H1 (cell line): ENCODE data around the gene PUSL1. TPM values are rescaled to one million over a fixed set of nuclear protein-coding genes. Genes with fewer than 3 reads are reported as not detected.

Experiments
- CTCF ChIA-PET: fragments of 300-600 bp; sonication (Branson Sonifier 250); formaldehyde crosslinking; loops from one replicate; lab custom pipeline; 2021; ENCODE audit not compliant: partially characterized antibody; lab: Charles Lee
- POLR2A ChIA-PET: fragments of 300-600 bp; sonication (Branson Sonifier 250); formaldehyde crosslinking; loops from one replicate; lab custom pipeline; 2021; ENCODE audit warnings: inconsistent platforms; ENCODE audit not compliant: partially characterized antibody; lab: Charles Lee
- DNase-seq, 2 experiments: peaks; one replicate each; pipeline versions ENCODE4 v3.0.0 to v3.0.0-alpha.2; 2010 to 2022; ENCODE audit warnings: low spot score in 2 of 2, low read depth in 1 of 2, mixed read lengths in 1 of 2
- FAIRE-seq: peaks from 2 replicates; lab custom pipeline; 2011; peaks lifted over from hg19 to GRCh38; lab: Jason Lieb, UNC
- H2AFZ ChIP-seq: 2 replicates; pipeline ENCODE4 v1.8.1; 2012; ENCODE audit warnings: low read length, inconsistent platforms
- H2AK5ac ChIP-seq: 2 replicates; pipeline ENCODE4 v1.6.1; 2013; ENCODE audit warnings: low read depth, low read length
- H2BK120ac ChIP-seq: replicated peaks from 2 replicates; pipeline ENCODE3; 2013; ENCODE audit warnings: low read depth, low read length, inconsistent platforms
- H2BK12ac ChIP-seq: 2 replicates; pipeline ENCODE4 v1.6.1; 2013; ENCODE audit warnings: low read depth, low read length
- H2BK15ac ChIP-seq: 2 replicates; pipeline ENCODE4 v1.6.1; 2013; ENCODE audit warnings: low read length
- H2BK20ac ChIP-seq: 2 replicates; pipeline ENCODE4 v1.6.1; 2013; ENCODE audit warnings: low read length
- H2BK5ac ChIP-seq: 2 replicates; pipeline ENCODE4 v1.6.1; 2013; ENCODE audit warnings: low read depth, low read length
- H3K14ac ChIP-seq: 2 replicates; pipeline ENCODE4 v1.6.1; 2013; ENCODE audit warnings: inconsistent platforms; ENCODE audit not compliant: insufficient read length
- H3K18ac ChIP-seq: 2 replicates; pipeline ENCODE4 v1.6.1; 2013; ENCODE audit warnings: low read length; ENCODE audit errors: extremely low read depth
- H3K23ac ChIP-seq: 2 replicates; pipeline ENCODE4 v1.6.1; 2013; ENCODE audit warnings: inconsistent platforms; ENCODE audit not compliant: insufficient read length
- H3K23me2 ChIP-seq: 2 replicates; pipeline ENCODE4 v1.6.1; 2013; ENCODE audit warnings: low read depth, low read length
- H3K27ac ChIP-seq: 2 replicates; pipeline ENCODE4 v1.6.1; 2011; ENCODE audit warnings: low read depth, low read length, inconsistent platforms
- H3K27me3 ChIP-seq, 4 experiments: replicated peaks in 1 of 4; 1 replicate in 1 of 4; 2 replicates in 3 of 4; pipeline versions ENCODE4 v1.6.1 to v1.8.1; 2011 to 2013; ENCODE audit warnings: low read length in 3 of 4, mild to moderate bottlenecking in 3 of 4, inconsistent platforms in 2 of 4, mixed read lengths in 2 of 4, moderate library complexity in 1 of 4; ENCODE audit not compliant: control insufficient read depth in 3 of 4, insufficient read depth in 3 of 4; ENCODE audit errors: extremely low read depth in 1 of 4
- H3K36me3 ChIP-seq, 4 experiments: 2 replicates each; pipeline versions ENCODE4 v1.6.1 to v1.8.1; 2011 to 2013; ENCODE audit warnings: mild to moderate bottlenecking in 4 of 4, low read length in 3 of 4, moderate library complexity in 2 of 4, control low read depth in 1 of 4, inconsistent platforms in 1 of 4; ENCODE audit not compliant: insufficient read depth in 4 of 4, control insufficient read depth in 2 of 4
- H3K4ac ChIP-seq: replicated peaks from 2 replicates; pipeline ENCODE3; 2013; ENCODE audit warnings: low read length, low read depth, mixed read lengths, inconsistent platforms; ENCODE audit not compliant: insufficient read length
- H3K4me1 ChIP-seq, 4 experiments: replicated peaks in 1 of 4; 1 replicate in 1 of 4; 2 replicates in 3 of 4; pipeline versions ENCODE4 v1.6.1 to v1.8.1; 2011 to 2013; ENCODE audit warnings: low read length in 3 of 4, inconsistent platforms in 2 of 4, mixed read lengths in 1 of 4; ENCODE audit not compliant: insufficient read depth in 4 of 4, control insufficient read depth in 3 of 4
- H3K4me2 ChIP-seq, 2 experiments: 2 replicates each; pipeline versions ENCODE4 v1.6.1 to v1.8.1; 2011 to 2013; ENCODE audit warnings: low read depth in 2 of 2, low read length in 2 of 2, control low read depth in 1 of 2, inconsistent platforms in 1 of 2, mild to moderate bottlenecking in 1 of 2; ENCODE audit not compliant: insufficient read depth in 1 of 2
- H3K4me3 ChIP-seq, 4 experiments: fragments of 200-600, 300-600 bp in 1 of 4; sonication (generic), shearing (Covaris generic), sonication (Bioruptor Twin) in 1 of 4; 2 replicates each; pipeline versions ENCODE4 v1.5.1 to v1.8.1; 2011 to 2016; ENCODE audit warnings: low read length in 4 of 4, low read depth in 3 of 4, control low read depth in 2 of 4, inconsistent platforms in 2 of 4, mild to moderate bottlenecking in 2 of 4, mixed read lengths in 1 of 4, moderate library complexity in 1 of 4; ENCODE audit not compliant: insufficient read depth in 2 of 4; ENCODE audit errors: extremely low read depth in 1 of 4
- H3K56ac ChIP-seq: replicated peaks from 2 replicates; pipeline ENCODE3; 2013; ENCODE audit warnings: low read depth, mild to moderate bottlenecking, mixed read lengths, low read length, inconsistent platforms; ENCODE audit not compliant: insufficient read length
- H3K79me1 ChIP-seq: 2 replicates; pipeline ENCODE4 v1.6.1; 2013; ENCODE audit warnings: low read depth, low read length, control low read depth
- H3K79me2 ChIP-seq, 2 experiments: 2 replicates each; pipeline versions ENCODE4 v1.6.1 to v1.8.1; 2012 to 2013; ENCODE audit warnings: low read length in 2 of 2, mild to moderate bottlenecking in 2 of 2, inconsistent platforms in 1 of 2; ENCODE audit not compliant: insufficient read depth in 2 of 2, control insufficient read depth in 1 of 2
- H3K9ac ChIP-seq, 4 experiments: replicated peaks in 1 of 4; 1 replicate in 1 of 4; 2 replicates in 3 of 4; pipeline versions ENCODE4 v1.6.1 to v1.8.1; 2011 to 2013; ENCODE audit warnings: low read depth in 3 of 4, low read length in 3 of 4, control low read depth in 2 of 4, mild to moderate bottlenecking in 2 of 4, moderate library complexity in 2 of 4, inconsistent platforms in 1 of 4; ENCODE audit errors: extremely low read depth in 1 of 4
- H3K9me3 ChIP-seq, 2 experiments: 2 replicates each; pipeline versions ENCODE4 v1.6.1 to v1.8.1; 2012 to 2013; ENCODE audit warnings: mild to moderate bottlenecking in 2 of 2, moderate library complexity in 2 of 2, control low read depth in 1 of 2, inconsistent platforms in 1 of 2, low read depth in 1 of 2, low read length in 1 of 2, mixed read lengths in 1 of 2; ENCODE audit not compliant: insufficient read depth in 2 of 2
- H4K20me1 ChIP-seq, 2 experiments: replicated peaks in 1 of 2; 2 replicates each; pipeline versions ENCODE3 to v1.8.1; 2011 to 2013; ENCODE audit warnings: inconsistent platforms in 2 of 2, low read length in 2 of 2, mild to moderate bottlenecking in 1 of 2; ENCODE audit not compliant: insufficient read depth in 2 of 2, control insufficient read depth in 1 of 2
- H4K5ac ChIP-seq: 2 replicates; pipeline ENCODE4 v1.6.1; 2013; ENCODE audit warnings: low read length, low read depth, mixed read lengths, inconsistent platforms; ENCODE audit not compliant: insufficient read length
- H4K8ac ChIP-seq: 2 replicates; pipeline ENCODE4 v1.8.0; 2013; ENCODE audit warnings: mild to moderate bottlenecking, moderate library complexity, low read length, inconsistent platforms; ENCODE audit not compliant: insufficient read depth; ENCODE audit errors: extremely low read depth
- H4K91ac ChIP-seq: replicated peaks from 2 replicates; pipeline ENCODE3; 2013; ENCODE audit warnings: low read length, mixed read lengths, inconsistent platforms; ENCODE audit not compliant: insufficient read length
- BRCA1 ChIP-seq: IDR thresholded peaks from 2 replicates; pipeline ENCODE4 v1.6.1; 2012; ENCODE audit warnings: low read depth, low read length, improper control_type of control experiment
- CHD1 ChIP-seq: IDR thresholded peaks from 2 replicates; pipeline ENCODE4 v1.6.1; 2012; ENCODE audit warnings: low read depth, low read length, improper control_type of control experiment
- CREB1 ChIP-seq: IDR thresholded peaks from 2 replicates; pipeline ENCODE4 v1.6.1; 2012; ENCODE audit warnings: inconsistent platforms
- GTF2F1 ChIP-seq: IDR thresholded peaks from 2 replicates; pipeline ENCODE4 v1.6.1; 2012; ENCODE audit warnings: low read depth, low read length, improper control_type of control experiment, borderline replicate concordance
- JUN ChIP-seq: IDR thresholded peaks from 2 replicates; pipeline ENCODE4 v1.6.1; 2011; ENCODE audit warnings: low read depth, mild to moderate bottlenecking, improper control_type of control experiment, low read length
- NANOG ChIP-seq: IDR thresholded peaks from 2 replicates; pipeline ENCODE4 v1.6.1; 2011; ENCODE audit warnings: low read length, low read depth, mild to moderate bottlenecking, inconsistent platforms; ENCODE audit not compliant: insufficient read depth, poor library complexity, severe bottlenecking
- POLR2A ChIP-seq, 2 experiments: IDR thresholded peaks; 1 replicate in 1 of 2; 2 replicates in 1 of 2; pipeline ENCODE4 v1.6.1; 2011; ENCODE audit warnings: low read depth in 2 of 2, low read length in 2 of 2, mild to moderate bottlenecking in 2 of 2; ENCODE audit errors: control extremely low read depth in 1 of 2
- RBBP5 ChIP-seq: IDR thresholded peaks from 2 replicates; pipeline ENCODE4 v1.7.1; 2012; ENCODE audit warnings: low read depth, mild to moderate bottlenecking, inconsistent platforms, low read length, moderate library complexity, borderline replicate concordance
- RXRA ChIP-seq: IDR thresholded peaks from 2 replicates; pipeline ENCODE4 v1.6.1; 2011; ENCODE audit warnings: low read depth, mild to moderate bottlenecking, low read length, moderate library complexity; ENCODE audit not compliant: insufficient read depth
- SIRT6 ChIP-seq: IDR thresholded peaks from one replicate; pipeline ENCODE4 v1.7.1; 2012; ENCODE audit warnings: low read length, inconsistent platforms
- SRF ChIP-seq: IDR thresholded peaks from 2 replicates; pipeline ENCODE4 v1.6.1; 2011; ENCODE audit warnings: mild to moderate bottlenecking, low read depth, low read length, moderate library complexity
- TCF12 ChIP-seq: IDR thresholded peaks from 2 replicates; pipeline ENCODE4 v1.6.1; 2011; ENCODE audit warnings: low read depth, mild to moderate bottlenecking, low read length
- WGBS, 2 experiments: shearing (Covaris generic) in 1 of 2; methylation state at CpG; one replicate each; pipeline versions ENCODE4 v1.1.6 to v1.1.7; 2013 to 2015; ENCODE audit warnings: low lambda C conversion rate in 2 of 2, mixed read lengths in 2 of 2, inconsistent platforms in 1 of 2, low coverage in 1 of 2, missing lambda C conversion rate in 1 of 2; ENCODE audit not compliant: insufficient replicate concordance in 2 of 2, insufficient coverage in 1 of 2, insufficient read length in 1 of 2; ENCODE audit errors: extremely low coverage in 1 of 2, missing lambda C conversion rate in 1 of 2; 5-methylcytosine and 5-hydroxymethylcytosine counted together
- polyA plus RNA-seq, 7 experiments: library from polyadenylated mRNA; depleted of rRNA in 3 of 7; stranded (reverse) in 5 of 7; unstranded in 2 of 7; fragments of >200 nt in 5 of 7; fragments of 200-250 nt in 2 of 7; gene quantifications; 1 replicate in 5 of 7; 2 replicates in 1 of 7; 4 replicates in 1 of 7; pipeline versions ENCODE4 v1.2.1 to v1.2.3, GENCODE V29; 2011 to 2013; ENCODE audit warnings: missing spikeins in 2 of 7, mixed read lengths in 2 of 7
- total RNA-seq: library from RNA; stranded (reverse); fragmentation: NEBNext Ultra II Directional; extraction: Animal tissue kit (Norgen Biotek cat#: 25700); gene quantifications from 2 replicates; pipeline ENCODE4 v1.2.1, GENCODE V29; 2021
- TF ChIP-seq, protein P1 (sequence below): IDR thresholded peaks from 2 replicates; pipeline ENCODE4 v1.6.1; 2011; ENCODE audit warnings: low read depth, mild to moderate bottlenecking, low read length; ENCODE audit not compliant: insufficient read depth

PUSL1 gene
- total and polyA plus RNA-seq, 2 of the 8 experiments (the other 6 are each of a cell fraction or from before 2014, with no cell fraction given), result 38.8 to 87.4 TPM

DNA sequence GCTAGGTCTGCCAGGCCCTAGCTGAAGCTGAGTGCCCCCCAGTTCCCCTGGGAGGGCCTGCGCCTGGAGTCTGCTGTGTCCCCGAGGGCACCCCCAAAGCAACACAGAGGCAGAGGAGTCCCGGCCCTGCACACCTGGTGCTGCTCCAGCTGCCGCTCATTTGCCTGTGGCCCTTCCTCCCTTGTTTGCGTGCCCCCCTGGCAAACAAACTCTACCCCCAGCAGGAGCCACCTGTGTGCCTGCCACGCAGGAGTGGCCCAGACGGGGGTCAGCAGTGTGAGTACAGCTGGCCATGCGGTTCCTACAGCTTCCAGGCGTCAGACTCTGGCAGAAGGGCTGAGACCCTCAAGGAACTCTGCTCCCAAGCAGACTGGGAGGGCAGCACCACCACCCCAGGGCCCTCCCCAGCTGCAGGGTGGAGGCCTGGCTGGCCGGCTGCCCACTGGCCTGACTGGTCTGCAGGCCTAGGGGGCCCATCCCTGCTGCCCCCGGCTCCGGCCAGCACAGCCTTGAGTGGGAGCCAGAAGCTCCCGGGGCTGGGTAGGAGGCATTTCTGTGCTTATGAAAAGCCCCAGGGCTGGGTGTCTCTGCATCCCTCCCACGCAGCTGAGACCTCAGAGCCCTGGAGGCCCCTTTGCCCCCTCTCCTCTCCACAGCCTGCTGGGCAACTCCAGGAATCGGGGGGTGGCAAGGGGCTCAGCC is 22.1 kb downstream of the PUSL1 start:
- H3K36me3 ChIP-seq, result peaks cover 0 to 3% (median 0%) of the 10 kb centered on the region in 4 experiments; a peak in 1 of 8 replicates
- H3K27me3 ChIP-seq, result no peaks in the 10 kb centered on the region; a peak in 1 of 7 replicates
- H3K27ac ChIP-seq, result no peak overlapping the region
- 0 out of 2 replicates have a peak overlapping the region, but pooled peaks have one; percentile 60 for H2BK12ac ChIP-seq
- ChIA-PET POLR2A (interaction anchor here (0.6 to 9.0 kb wide), 5 partner anchors 9 to 35 kb away, joined by 3 to 134 read pairs (median 6); no protein-coding TSS in a partner anchor), CTCF (no interaction called here)
- H3K9ac ChIP-seq, result no peak overlapping the region
- no peak overlapping the region for H3K4me2 ChIP-seq
- no peak overlapping the region for H2BK20ac ChIP-seq
- no peak overlapping the region for H2AK5ac ChIP-seq
- peak overlapping the region; percentile 26; the same call in 1 of the 2 replicates for H2BK5ac ChIP-seq
- H3K23ac ChIP-seq, result no peak overlapping the region
- 0 out of 2 replicates have a peak overlapping the region, but pooled peaks have one; percentile 11 for H2BK15ac ChIP-seq
- no peak overlapping the region for H2BK120ac ChIP-seq
- H2AFZ ChIP-seq, result no peak overlapping the region
- no peak overlapping the region for H3K4ac ChIP-seq
- no peak overlapping the region for H3K18ac ChIP-seq
- H3K9me3 ChIP-seq, result peaks cover 0 to 6% of the 10 kb centered on the region in 2 experiments; a peak in 2 of 4 replicates
- H4K91ac ChIP-seq, result no peak overlapping the region
- no peak for TF ChIP-seq TCF12
- TF ChIP-seq BRCA1, result no peak
- no peak for TF ChIP-seq NANOG
- TF ChIP-seq RBBP5, result no peak
- TF ChIP-seq, protein P1, sequence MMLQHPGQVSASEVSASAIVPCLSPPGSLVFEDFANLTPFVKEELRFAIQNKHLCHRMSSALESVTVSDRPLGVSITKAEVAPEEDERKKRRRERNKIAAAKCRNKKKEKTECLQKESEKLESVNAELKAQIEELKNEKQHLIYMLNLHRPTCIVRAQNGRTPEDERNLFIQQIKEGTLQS, result no peak
- TF ChIP-seq SIRT6, result no peak
- no peak for TF ChIP-seq SRF
- no peak for TF ChIP-seq CREB1
- no peak for TF ChIP-seq GTF2F1
- TF ChIP-seq RXRA, result no peak
- no peak for TF ChIP-seq CHD1
- TF ChIP-seq POLR2A (IDR thresholded peaks at IDR 0.05; ENCODE audit: control extremely low read depth in 1 of 2, low read depth in 2 of 2, low read length in 2 of 2), result no peak
- no peak for TF ChIP-seq JUN
- peaks cover 0 to 3% (median under 1%) of the 10 kb centered on the region in 4 experiments; a peak in 5 of 7 replicates for H3K4me1 ChIP-seq
- H3K23me2 ChIP-seq, result peaks cover 3% of the 10 kb centered on the region
- no peak overlapping the region for H3K14ac ChIP-seq
- H3K79me2 ChIP-seq, result 0 out of 4 replicates have a peak, but pooled peaks cover 0 to 6% of the 10 kb centered on the region in 2 experiments
- H4K5ac ChIP-seq, result no peak overlapping the region
- peaks cover 7 to 31% of the 10 kb centered on the region in 2 experiments for H4K20me1 ChIP-seq
- H3K4me3 ChIP-seq, result no peak overlapping the region
- no peak overlapping the region for H3K56ac ChIP-seq
- peaks cover 10% of the 10 kb centered on the region for H3K79me1 ChIP-seq
- 89% methylated on average over 14 of the region's 15 CpGs; no CpG with 5 or more reads in 1 of the 2 experiments for WGBS, 2 experiments
- DNase-seq (no peak), FAIRE-seq (no peak)
- no peak overlapping the region; the same call in 1 of the 2 replicates for H4K8ac ChIP-seq
